Astrocyte (in vitro differentiated cells and primary cell): ENCODE data around the gene PEX11B.

Experiments
- CTCF ChIP-seq: IDR thresholded peaks from 2 replicates; pipeline ENCODE4 v1.5.1; 2011; ENCODE audit warnings: low read depth, mild to moderate bottlenecking, inconsistent platforms, low read length, moderate library complexity; ENCODE audit not compliant: insufficient read depth
- EZH2 ChIP-seq: IDR thresholded peaks from 2 replicates; pipeline ENCODE4 v1.6.1; 2012; ENCODE audit warnings: mild to moderate bottlenecking, low read length, inconsistent platforms; ENCODE audit not compliant: insufficient read depth

GRCh38 chr1:145960468-145961108 lies 42.1 kb upstream of the PEX11B start:
- no peak for TF ChIP-seq CTCF
- TF ChIP-seq EZH2 = no peak
